22Rv1 (cell line): ENCODE results near the gene GANAB.

Source experiments
- H3K27ac ChIP-seq: fragments of 450-650 bp; 2 replicates; pipeline ENCODE4 v1.5.1; 2017
- ZFX ChIP-seq: fragments of 450-650 bp; IDR thresholded peaks from 2 replicates; pipeline ENCODE4 v1.6.1; 2017; ENCODE audit warnings: antibody characterized with exemption, borderline replicate concordance
- TF ChIP-seq, protein P1 (sequence below): fragments of 450-650 bp; IDR thresholded peaks from 2 replicates; pipeline ENCODE4 v1.5.1; 2017; ENCODE audit warnings: mild to moderate bottlenecking

Gene GANAB

DNA sequence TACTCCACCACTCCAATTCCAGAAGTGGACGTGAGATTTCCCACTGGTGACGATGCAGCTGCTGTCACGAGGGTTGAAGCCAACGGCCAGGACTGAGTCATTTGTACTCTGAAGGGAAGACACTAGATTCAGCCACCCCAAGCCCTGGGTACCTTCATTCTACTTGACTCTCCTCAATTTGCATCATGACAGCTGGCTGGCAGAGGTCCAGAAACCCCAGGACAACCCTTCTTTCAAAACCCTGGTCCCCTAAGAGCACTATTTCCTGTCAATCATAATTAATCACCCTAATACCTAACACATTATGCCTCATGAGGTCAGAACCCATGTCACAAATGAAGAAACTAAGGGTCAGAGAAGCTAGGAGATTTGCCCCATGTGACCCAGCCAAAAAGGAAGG lies 38.7 kb downstream of the GANAB start:
- no peak overlapping the region for H3K27ac ChIP-seq
- no peak for TF ChIP-seq ZFX
- TF ChIP-seq, protein P1, sequence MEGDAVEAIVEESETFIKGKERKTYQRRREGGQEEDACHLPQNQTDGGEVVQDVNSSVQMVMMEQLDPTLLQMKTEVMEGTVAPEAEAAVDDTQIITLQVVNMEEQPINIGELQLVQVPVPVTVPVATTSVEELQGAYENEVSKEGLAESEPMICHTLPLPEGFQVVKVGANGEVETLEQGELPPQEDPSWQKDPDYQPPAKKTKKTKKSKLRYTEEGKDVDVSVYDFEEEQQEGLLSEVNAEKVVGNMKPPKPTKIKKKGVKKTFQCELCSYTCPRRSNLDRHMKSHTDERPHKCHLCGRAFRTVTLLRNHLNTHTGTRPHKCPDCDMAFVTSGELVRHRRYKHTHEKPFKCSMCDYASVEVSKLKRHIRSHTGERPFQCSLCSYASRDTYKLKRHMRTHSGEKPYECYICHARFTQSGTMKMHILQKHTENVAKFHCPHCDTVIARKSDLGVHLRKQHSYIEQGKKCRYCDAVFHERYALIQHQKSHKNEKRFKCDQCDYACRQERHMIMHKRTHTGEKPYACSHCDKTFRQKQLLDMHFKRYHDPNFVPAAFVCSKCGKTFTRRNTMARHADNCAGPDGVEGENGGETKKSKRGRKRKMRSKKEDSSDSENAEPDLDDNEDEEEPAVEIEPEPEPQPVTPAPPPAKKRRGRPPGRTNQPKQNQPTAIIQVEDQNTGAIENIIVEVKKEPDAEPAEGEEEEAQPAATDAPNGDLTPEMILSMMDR: no peak

DNA sequence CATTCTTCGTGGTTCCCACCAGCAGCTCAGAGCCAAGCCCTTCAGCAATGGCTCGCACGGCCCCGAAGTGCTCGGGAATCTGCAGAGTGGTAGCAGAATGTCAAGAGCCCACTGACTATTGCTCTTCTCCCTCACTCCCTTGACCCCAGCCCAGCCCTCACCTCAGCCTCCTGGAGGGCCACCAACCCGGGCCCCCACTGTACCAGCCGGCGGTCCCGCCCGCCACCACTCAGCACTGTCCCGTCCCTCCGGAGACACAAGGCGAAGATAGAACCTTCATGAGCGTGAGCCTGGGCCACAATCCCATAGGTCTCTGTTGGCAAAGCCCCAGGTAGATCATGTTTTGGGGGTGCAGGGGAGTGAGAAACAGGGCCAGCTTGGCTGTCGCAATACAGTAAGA lies 40.5 kb downstream of the GANAB start:
- no peak overlapping the region for H3K27ac ChIP-seq
- no peak for TF ChIP-seq ZFX
- TF ChIP-seq, protein P1: no peak

DNA sequence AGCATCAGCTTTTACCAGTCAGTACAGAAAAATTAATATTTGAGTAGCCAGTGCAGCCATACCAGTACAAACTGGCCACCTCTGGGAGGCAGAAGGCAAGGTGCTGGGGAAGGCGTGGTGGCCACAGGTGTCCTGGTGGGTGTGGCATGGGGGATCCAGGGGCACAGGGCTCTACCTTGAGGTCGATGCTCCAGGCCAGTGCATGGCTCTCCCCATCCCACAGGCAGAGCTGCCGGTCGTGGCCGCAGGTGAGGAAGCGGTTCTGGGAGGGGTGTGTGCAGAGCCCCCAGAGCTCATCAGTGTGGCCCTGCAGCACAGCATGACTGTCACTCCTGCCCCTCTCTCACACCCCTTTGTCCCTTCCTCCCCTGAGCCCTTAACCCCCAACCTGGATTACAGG lies 40.9 kb downstream of the GANAB start:
- TF ChIP-seq, protein P1: no peak
- TF ChIP-seq ZFX: no peak
- H3K27ac ChIP-seq: no peak overlapping the region

DNA sequence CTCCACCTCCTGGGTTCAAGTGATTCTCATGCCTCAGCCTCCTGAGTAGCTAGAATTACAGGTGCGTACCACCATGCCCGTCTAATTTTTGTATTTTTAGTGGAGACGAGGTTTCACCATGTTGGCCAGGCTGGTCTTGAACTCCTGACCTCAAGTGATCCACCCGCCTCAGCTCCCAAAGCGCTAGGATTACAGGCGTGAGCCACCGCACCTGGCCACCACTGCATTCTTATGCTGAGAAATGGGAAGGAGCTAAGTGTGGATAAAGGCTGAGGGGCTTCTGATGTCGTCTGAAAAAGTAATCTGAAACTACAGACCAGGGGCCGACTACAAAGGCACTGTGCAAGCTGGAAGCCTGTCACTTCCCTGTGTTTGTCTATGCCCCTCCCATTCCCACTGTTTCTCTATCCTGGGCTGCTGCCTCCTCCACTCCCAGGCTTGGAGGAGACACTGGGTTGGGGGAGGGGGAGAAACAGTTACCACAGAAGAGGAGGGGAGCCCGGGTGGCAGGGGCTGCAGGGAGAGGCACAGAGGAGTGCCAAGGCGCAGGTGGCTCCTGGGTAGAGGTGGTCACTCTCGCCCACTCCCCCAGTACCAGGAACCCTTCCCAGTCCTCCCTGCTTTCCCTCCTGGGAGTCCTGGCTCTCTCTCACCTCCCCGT lies 41.8 kb downstream of the GANAB start:
- TF ChIP-seq ZFX: no peak
- TF ChIP-seq, protein P1: no peak
- no peak overlapping the region for H3K27ac ChIP-seq

DNA sequence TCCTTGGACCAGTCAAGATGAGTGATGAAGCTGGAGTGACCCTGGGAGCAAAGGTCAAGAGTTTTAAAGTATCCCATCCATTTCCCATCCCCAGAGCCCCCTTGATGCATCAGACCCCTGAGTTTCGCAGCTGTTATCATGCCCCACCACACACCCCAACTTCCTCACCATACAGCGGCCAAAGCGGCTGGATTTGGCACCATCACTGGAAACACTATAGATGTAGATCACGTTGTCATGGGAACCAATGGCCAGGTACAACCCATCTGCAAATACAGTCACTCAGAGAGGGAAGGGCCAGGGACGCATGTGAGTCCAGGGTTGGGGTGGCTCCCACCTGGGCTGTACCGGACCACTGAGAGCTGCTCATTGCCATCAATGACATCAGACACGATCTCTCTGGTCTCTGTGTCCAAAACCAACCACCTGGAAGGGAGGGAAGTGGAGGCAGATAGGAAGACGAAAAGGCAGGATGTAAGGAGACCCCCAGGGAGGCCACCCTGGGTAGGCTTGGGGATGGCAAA lies 42.6 kb downstream of the GANAB start:
- TF ChIP-seq, protein P1: no peak
- TF ChIP-seq ZFX: no peak
- no peak overlapping the region for H3K27ac ChIP-seq

DNA sequence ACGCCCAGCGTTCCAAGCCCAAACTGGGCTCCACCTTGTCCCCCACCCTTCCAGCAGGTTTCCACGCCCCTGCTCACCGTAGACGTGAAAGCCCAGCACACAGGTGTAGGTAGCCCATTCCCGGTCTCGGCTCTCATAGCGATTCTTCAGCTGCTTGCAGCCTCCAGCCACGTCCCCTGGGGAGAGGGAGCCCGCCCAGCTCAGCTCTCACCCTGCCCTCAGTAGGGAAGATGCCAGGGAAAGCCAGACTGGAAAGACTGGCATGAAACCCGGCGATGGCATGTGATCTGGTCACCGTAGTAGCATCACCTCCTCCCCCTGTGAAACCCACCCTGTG lies 43.4 kb downstream of the GANAB start:
- H3K27ac ChIP-seq: peak overlapping the region; percentile 96; the same call in 1 of the 2 replicates
- TF ChIP-seq, protein P1: no peak
- no peak for TF ChIP-seq ZFX

DNA sequence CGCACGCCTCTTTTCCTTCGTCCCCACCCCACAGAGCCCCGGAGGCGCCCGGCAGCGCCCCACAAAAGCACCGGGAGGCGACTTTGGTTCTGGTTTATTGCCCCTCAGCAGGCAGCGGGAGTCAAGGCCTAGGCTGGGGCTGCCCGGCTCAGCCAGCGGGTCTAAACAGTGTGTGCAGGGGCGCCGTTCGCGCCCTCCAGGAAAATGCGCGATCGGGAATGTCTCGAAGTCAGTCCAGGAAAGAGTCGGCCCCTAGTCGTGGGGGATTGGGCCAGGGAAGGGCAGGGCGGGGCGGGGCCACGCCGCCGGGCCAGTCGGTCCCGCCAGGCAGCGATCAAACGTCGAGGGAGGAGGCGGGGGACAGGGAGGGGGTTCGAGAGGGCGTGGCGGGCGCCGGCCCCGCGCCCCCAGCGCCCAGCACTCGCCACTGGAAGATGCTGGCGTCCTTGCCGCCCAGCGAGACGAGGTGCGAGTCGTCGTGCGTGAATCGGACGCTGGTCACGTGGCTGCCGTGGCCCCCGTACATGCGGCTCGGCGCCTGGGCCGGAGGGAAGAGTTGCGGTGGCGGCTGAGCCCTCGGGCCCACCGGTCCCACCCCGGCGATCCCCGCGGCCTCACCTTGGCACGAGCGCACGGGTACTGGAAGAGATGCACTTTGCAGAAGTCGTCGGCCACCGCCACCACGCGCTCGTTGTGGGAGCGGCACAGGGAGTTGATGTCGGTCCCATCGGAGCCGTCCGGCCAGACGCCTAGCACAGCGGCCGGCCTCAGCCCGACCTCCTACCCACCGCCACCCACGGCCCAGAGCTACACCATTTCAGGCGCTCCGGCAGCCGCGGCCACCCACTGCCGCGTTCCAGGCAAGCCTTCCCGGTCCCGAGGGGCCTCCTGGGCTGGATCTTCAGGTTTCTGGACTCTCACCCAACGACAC lies 44.0 kb downstream of the GANAB start:
- peak overlapping the region; percentile 96 for H3K27ac ChIP-seq
- TF ChIP-seq, protein P1: no peak
- no peak for TF ChIP-seq ZFX
